ENCODE data around the gene BNC1.

The BNC1 gene

GRCh38 chr15:83306561-83306960 is 22.1 kb upstream of the BNC1 start:
- TF ChIP-seq GATA3 (IDR thresholded peaks at IDR 0.05; ENCODE audit: low read depth, low read length) (no peak), GATA2 (IDR thresholded peaks at IDR 0.05; ENCODE audit: low read depth, low read length) (no peak)

- TF ChIP-seq GATA2 (IDR thresholded peaks at IDR 0.05; ENCODE audit: low read depth, low read length) (no peak), GATA3 (IDR thresholded peaks at IDR 0.05; ENCODE audit: low read depth, low read length) (no peak)
Measured at GRCh38 chr15:83305704-83306291, 21.3 kb upstream of the BNC1 start.

GRCh38 chr15:83304861-83305703 is 20.6 kb upstream of the BNC1 start:
- TF ChIP-seq GATA2 (IDR thresholded peaks at IDR 0.05; ENCODE audit: low read depth, low read length), result no peak
- no peak for TF ChIP-seq GATA3 (IDR thresholded peaks at IDR 0.05; ENCODE audit: low read depth, low read length)

GRCh38 chr15:83303535-83303934 is 19.1 kb upstream of the BNC1 start:
- no peak for TF ChIP-seq GATA3 (IDR thresholded peaks at IDR 0.05; ENCODE audit: low read depth, low read length)
- no peak for TF ChIP-seq GATA2 (IDR thresholded peaks at IDR 0.05; ENCODE audit: low read depth, low read length)

GRCh38 chr15:83300826-83301225 is 16.4 kb upstream of the BNC1 start:
- TF ChIP-seq GATA3 (IDR thresholded peaks at IDR 0.05; ENCODE audit: low read depth, low read length), result no peak
- no peak for TF ChIP-seq GATA2 (IDR thresholded peaks at IDR 0.05; ENCODE audit: low read depth, low read length)

- TF ChIP-seq GATA2 (IDR thresholded peaks at IDR 0.05; ENCODE audit: low read depth, low read length) (no peak), GATA3 (IDR thresholded peaks at IDR 0.05; ENCODE audit: low read depth, low read length) (no peak)
Measured at GRCh38 chr15:83299462-83299861, 15.0 kb upstream of the BNC1 start.

- TF ChIP-seq GATA2 (IDR thresholded peaks at IDR 0.05; ENCODE audit: low read depth, low read length) (no peak), GATA3 (IDR thresholded peaks at IDR 0.05; ENCODE audit: low read depth, low read length) (no peak)
Measured at GRCh38 chr15:83295417-83295816, 11.0 kb upstream of the BNC1 start.

- TF ChIP-seq GATA2 (IDR thresholded peaks at IDR 0.05; ENCODE audit: low read depth, low read length) (no peak), GATA3 (IDR thresholded peaks at IDR 0.05; ENCODE audit: low read depth, low read length) (no peak)
Measured at GRCh38 chr15:83293201-83293600, 8.7 kb upstream of the BNC1 start.

GRCh38 chr15:83292317-83292716 is 7.9 kb upstream of the BNC1 start:
- TF ChIP-seq GATA3 (IDR thresholded peaks at IDR 0.05; ENCODE audit: low read depth, low read length), result no peak
- no peak for TF ChIP-seq GATA2 (IDR thresholded peaks at IDR 0.05; ENCODE audit: low read depth, low read length)

- TF ChIP-seq GATA2 (IDR thresholded peaks at IDR 0.05; ENCODE audit: low read depth, low read length), result no peak
- TF ChIP-seq GATA3 (IDR thresholded peaks at IDR 0.05; ENCODE audit: low read depth, low read length), result no peak
Measured at GRCh38 chr15:83290236-83290635, 5.8 kb upstream of the BNC1 start.

- no peak for TF ChIP-seq GATA2 (IDR thresholded peaks at IDR 0.05; ENCODE audit: low read depth, low read length)
- TF ChIP-seq GATA3 (IDR thresholded peaks at IDR 0.05; ENCODE audit: low read depth, low read length), result no peak
Measured at GRCh38 chr15:83289160-83289559, 4.7 kb upstream of the BNC1 start.

GRCh38 chr15:83288381-83288801 is 3.9 kb upstream of the BNC1 start:
- no peak for TF ChIP-seq GATA2 (IDR thresholded peaks at IDR 0.05; ENCODE audit: low read depth, low read length)

GRCh38 chr15:83287541-83288027 is 3.1 kb upstream of the BNC1 start:
- TF ChIP-seq GATA2 (IDR thresholded peaks at IDR 0.05; ENCODE audit: low read depth, low read length), result no peak

GRCh38 chr15:83285979-83286553 is 1.6 kb upstream of the BNC1 start:
- no peak for TF ChIP-seq GATA2 (IDR thresholded peaks at IDR 0.05; ENCODE audit: low read depth, low read length)
